Stimulated activated CD8-positive, alpha-beta memory T cell treated with anti-CD3 and anti-CD28 coated beads, Interleukin-4, amount 100 ng/mL, for 4 hours (primary cell): Measurements from ENCODE around the gene DOCK9.

Experiments used
- DNase-seq, 2 donors: peaks; one replicate each; pipeline ENCODE4 v3.0.0-alpha.2; 2020; ENCODE audit warnings: low read depth in 2 of 2, low spot score in 1 of 2

The DOCK9 gene

DNA sequence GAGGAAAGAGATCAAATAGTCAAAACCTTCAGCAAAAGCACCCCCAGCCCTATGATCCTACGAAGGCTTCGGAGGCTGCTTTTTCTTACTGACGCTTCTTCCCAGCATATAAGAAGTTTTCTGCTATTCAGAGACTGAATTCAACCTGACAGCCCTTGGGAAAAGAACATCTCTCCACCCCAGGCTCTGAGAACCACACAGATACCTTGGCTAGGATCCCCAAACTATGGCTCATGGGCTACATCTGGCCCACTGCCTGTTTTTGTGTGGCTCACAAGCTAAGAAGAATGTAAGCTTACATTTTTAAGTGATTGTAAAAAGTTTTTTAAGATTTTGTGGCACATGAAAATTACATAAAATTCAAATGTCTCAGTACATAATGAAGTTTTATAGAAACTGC is 228.4 kb downstream of the DOCK9 start:
- DNase-seq = no peak

DNA sequence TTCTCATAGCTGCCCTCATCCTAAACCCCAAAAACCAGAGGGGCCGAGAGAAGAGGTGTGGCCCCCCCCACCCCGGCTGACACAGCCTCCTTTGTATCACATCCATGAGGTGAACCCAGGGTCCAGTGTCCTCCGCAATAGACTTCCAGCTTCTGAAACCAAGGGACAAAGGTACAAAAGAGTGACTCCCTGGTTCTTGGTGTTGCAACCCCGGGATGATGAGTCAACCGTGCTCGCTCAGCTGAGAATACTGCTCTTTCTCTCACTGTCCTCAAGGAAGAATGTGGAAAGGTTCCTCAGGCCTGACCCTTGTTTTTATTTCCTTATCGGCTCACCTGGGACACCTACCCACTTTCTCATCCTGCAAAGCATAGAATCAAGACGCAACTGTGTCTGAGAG is 230.9 kb downstream of the DOCK9 start:
- DNase-seq = no peak
